HCEC 1CT (cell line): ENCODE measurements around the gene TOR4A.

Experiments
- DNase-seq: peaks from one replicate; pipeline ENCODE4 v3.0.0-alpha.2; 2017

Gene TOR4A

DNA sequence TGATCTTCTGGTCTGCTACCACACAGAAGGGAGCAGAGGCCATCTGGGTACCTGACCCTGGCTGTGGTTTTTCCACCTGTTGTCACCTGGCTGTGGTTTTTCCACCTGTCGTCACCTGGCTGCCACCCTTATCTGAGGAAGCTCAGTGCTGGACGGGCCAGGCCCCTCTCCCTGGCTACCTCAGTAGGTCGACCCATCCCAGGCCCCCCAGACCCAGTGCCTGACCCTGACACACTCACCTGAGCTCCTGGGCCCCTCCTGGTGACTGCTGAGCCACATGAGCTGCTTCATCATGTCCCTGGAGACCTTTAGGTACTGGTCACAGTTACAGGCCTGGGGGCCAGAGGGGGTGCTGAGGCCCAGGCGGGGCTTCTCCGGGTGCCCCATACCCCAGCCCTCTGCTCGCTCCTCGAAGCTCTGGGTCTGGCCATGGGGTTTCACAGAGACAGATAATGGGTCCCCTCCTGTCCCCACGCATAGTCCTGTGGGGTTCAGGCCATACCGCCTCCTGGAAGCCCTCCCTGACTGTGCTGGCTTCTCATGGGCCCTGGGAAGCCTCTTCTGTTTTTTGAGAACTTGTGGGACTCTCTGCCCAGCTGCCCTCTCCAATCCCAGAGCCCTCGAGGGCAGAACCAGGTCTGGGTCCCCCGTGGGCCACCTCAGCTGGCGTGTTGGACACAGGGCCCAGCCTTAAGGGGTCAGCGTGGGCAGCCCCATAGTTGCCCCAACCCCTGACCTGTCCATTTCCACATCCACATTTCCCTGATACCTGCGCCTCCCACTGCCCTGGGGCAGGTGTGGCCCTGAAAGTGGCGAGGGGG is 32.1 kb downstream of the TOR4A start:
- no peak for DNase-seq

DNA sequence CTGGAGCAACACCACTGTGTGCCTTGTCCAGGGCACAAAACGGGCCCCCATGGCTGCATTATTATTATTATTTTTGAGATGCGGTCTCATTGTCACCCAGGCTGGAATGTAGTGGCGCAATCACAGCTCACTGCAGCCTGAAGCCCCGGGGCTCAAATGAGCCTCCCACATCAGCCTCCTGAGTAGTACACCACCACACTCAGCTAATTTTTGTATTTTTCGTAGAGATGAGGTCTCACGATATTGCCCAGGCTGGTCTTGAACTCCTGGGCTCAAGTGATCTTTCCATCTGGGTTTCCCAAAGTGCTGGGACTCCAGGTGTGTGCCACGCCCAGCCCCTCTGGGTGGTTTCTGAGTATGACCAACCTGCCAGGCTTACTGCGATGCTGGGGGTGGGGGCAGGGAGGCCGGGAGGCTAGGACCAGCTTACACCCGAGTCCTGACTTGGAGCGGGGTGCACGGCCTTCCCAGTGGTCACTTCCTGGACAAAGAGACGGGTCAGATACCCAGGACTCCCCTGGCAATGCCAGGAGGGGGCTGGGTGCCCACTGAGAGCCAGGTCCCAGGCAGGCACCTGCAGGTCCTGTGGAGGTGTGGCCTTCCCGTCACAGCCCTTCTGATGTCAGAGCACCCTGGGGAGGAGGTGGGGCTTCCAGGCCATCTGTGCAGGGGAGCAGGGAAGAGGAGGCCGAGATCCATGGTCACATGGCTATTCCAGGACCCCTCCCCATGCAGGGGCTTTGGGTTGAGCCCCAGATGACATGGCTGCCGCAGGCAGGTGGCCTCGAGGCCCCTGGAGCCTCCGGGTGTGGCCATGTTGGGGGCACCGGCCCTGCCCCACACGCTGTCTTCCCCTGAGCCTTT is 32.9 kb downstream of the TOR4A start:
- DNase-seq, result no peak

DNA sequence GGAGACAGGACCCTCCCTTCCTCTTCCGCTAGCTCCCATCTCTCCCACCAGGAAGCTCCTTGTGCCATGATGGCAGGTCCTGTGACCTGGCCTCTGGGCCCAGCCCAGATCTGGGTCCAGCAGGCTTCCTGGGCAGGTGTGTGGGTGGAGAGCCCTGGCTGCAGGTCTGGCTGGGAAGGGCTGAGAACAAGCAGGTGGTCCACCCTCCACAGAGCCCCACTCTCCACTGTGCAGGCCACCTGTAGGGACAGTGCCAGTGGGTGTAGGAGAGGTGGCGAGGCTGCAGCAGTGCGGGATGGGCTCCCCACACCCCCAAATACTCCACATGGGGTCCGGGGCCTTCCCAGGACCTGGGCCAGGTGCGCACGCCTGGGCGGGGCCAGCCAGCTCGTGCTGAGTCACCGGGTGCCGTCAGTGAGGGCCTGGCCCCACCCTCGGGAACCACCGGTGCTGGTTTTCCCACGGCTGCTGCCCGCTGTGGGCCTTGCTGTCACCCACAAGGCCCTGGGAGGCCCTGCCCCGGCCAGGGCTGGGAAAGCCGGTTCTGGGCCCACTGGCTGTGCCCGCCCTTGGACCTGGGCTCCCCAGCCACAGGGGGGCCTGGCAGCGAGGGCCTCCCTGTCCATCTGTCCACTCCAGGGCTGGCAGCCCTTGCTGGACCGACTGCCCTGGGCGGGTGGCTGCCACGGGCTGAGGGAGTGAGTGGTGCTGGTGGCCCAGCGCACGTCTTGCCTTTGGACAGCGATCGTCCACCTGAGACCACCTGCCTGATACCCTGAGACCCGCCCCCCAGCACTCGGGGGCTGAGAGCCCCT is 33.9 kb downstream of the TOR4A start:
- DNase-seq, result no peak

GRCh38 chr9:137311986-137312851 is 34.7 kb downstream of the TOR4A start:
- DNase-seq, result no peak

DNA sequence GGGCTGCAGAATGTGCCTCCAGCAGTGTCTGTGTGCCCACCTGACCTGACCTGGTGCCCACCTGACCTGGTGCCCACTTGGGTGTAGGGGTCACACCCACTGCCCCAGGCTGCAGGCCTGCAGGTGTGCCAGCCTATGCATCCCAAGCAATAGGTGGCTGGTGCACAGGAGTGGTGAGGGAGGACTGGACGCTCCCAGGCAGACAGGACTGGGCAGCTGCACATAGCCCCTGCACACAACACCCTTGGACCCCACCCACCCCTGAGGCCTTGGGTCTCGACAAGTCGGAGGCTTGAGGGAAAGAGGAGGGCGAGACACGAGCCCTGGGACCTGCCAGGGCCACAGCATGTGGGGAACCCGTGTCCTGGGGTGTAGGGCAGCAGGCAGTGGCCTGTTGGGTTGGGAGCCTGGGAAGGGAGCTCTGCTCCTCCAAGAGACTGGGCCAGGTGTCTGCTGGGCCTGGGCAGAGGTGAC is 35.4 kb downstream of the TOR4A start:
- DNase-seq, result no peak

DNA sequence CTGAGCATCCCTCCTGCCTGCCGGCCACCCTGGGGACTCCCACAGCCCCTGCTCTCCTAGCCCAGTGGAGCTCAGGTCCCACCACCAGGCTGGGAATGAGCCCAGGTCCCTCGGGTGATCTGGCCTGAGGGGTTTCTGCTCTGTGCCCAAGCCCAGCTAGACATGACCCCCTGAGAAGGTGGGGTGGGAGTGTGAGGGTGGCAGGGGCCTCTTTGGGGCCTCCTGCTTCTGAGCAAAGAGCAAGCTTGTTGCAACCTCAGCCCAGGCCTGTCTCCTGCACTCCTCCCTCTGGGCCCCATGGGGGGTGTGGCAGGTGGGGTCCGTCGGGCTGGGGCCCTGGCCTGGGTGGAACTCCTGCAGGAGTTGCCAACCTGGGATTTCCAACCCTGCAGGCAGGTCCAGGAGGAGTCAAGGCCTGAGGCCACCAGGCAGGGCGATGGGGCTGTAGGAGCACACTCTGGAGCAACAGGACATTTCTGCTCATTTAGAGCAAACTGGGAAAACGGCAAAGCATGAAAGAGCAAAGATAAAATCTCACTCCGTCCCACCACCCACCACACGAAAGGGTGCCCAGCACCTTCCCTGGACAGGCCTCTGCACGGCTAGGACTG is 35.9 kb downstream of the TOR4A start:
- no peak for DNase-seq

GRCh38 chr9:137313956-137314560 is 36.5 kb downstream of the TOR4A start:
- no peak for DNase-seq

DNA sequence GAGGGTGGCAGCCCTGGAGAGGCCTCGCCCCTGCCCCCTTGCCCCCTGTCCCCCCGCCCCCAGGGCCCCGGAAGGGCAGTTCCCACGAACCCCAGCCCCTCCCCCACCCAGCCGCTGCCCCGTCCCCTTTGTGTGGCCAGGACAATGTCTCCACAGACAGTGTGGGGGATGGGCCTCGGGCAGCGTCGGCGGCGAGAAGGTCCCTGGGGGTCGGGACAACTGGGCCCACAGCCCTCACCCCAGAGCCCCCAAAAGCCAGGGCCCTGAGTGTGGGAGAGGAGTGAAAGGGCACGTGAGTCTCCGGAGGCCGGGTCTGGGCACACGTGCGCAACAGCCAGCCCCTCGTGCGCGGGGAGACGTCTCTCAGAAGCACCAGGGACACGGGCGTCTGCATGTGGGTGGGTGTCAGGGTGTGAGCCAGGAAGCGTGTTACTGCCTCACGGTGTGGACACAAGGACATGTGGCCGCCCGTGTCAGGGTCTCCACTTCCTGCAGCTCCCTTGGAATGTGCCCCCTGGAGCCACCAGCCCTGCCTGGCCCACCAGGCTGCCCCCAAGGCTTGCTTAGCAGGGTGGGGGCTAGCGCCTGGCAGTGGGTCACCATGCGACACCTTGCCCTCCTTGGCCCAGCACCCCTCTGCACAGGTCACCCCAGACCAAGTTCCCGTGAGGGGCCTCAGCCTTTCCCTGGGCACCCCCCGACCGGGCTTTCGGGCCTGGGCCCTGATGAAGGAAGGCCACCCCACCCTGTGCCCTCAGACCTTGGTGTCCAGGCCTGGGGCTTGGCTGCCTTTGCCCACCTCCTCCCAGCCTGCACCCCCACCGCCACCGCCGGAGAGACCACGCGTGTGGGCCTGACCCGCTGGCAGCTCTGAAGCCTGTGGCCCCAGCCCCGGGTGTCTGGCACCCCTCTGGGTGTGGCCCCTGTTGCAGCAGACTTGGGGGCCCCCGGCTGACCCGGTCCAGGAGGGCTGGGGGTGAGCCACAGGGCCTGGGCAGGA is 37.3 kb downstream of the TOR4A start:
- DNase-seq, result no peak

DNA sequence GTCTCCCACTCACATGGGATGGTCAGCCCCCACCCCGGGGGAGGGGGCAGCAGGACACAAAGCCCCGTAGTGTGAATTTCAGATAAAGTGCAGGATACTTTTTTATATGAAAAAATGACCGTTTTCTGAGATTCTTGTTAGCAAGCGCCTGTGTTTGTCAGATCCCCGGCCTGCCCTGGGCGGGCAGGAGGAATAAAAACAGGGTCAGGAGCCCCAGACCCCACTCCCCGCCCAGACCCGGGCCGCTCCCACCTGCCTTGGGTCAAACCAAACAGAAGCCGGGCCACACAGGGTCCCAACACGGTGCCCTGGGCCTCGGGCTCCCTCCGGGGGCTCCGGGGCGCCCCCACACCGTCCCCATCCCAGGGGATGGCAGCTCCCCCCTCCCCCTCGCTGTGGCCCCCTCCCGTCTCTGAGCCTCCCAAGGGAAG is 38.1 kb downstream of the TOR4A start:
- no peak for DNase-seq

GRCh38 chr9:137316012-137316981 is 38.8 kb downstream of the TOR4A start:
- no peak for DNase-seq

DNA sequence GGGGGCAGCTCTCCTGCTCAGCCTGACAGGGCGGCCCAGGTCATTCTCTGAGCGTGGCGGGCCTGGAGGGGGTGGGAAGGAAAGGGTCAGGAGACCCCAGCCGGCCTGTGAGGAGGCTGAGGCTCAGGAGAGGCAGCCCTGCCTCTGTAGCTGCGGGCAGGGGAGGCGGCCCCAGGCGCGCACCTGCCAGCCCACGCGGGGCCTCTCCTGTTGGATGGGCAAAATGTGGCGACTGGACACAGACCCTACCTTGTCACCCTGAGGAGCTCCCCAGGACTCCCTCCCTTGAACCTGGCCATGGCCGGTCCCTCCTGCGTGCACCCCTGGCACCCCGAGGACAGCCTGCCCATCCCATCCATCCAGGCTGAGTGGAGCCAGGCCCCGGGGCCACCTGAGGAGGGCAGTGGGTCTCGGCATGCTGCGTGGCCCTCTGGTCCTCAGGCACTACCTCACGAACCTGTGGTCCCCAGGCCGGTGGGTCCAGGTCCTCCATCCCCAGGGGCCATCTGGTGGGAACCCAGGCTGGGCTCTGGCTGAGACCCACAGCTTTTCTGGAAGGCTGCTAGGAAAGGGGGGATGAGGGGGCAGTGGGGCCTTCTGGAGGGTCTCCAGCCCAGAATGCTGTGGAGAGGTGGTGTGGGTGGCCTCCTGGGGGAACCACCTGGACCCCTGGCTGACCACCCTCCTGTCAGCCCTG is 39.6 kb downstream of the TOR4A start:
- DNase-seq, result no peak

DNA sequence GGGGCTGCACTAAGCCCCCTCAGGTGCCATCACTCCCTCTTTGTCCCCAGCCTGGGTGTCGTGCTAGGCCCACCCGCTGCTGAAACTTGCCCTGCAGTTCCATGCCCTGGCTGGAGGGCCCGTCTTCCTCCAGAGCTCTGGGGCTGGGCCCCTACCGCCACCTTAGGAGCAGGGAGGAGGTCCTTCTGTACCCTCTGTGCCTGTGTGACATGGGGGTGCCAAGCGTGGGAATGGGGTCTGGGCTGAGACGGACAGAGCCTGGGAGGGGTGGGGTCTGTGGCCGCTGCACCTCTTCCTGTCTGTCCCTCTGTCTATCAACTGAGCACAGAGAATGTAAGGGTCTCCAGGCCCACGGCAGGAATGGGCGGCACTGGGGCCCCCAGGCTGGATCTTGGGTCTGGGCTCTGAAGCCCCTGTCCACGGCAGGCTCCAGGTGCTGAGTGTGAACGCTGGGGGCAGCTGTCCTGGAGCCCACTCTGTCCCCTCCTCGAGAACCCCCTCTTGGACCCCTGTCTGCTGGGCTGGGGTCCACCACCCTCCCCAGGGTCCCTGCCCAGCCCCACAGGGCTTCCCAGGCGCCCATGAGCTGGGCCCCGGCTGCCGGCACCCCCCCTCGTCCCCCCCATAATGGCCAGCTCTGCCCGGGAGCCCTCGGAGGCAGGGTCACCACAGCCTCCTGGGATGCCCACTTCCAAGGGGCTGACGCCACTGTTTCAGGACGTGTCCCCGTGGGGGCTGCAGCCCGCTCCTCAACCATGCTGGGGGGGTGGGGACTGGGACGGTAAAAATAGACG is 40.4 kb downstream of the TOR4A start:
- DNase-seq, result no peak

DNA sequence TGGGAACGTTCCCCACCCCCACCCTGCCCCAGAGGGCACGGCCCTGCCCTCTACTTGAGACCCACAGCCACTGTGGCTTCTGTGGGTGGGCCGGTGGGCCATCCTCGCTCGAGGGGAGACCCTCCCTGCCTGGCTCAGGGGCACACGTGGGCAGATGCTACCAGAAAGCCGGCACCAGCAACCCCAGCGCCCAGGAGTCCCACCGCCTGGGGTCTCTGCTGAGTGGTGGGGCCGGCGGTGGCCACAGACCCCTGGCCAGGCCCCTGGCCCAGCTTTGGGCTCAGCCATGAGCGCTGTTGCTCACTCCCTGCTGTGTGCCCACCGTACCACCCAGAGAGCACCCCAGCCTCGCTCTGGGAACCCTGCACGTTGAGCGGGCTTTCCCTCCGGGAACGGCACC is 41.1 kb downstream of the TOR4A start:
- DNase-seq, result no peak

DNA sequence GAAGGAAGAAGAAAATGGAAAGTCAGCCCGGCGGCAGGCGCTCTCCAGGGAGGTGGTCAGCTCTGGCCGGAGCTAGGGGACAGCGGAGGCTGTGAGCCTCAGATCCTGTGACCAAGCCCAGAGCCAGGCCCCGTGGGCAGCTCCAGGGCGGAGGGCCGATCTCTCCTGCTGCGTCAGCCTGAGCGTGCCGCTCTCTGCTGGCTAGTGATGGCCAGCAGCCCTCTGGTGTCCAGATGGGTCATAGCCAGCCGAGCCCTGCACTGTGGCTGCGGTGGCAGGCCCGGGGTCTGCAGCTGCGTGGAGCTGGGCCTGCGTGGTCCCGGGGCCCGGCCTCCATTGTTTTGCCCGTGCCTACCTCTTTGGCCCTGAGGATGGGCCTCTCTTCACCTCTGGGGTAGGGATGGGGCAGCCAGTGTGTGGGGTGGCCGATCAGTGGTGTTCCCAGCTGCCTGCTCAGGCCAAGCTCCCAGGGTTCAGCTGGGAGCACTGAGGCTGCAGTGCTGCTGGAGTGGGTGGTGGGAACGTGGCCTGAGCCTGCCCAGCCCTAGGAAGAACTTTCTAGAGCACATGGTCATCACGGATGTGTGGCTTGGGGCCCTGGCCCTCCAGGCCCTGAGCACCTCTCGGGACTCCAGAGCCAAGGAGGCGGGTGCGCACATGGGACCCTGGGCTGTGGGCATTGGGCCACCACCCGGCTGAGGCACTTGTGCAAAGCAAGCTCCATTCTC is 41.6 kb downstream of the TOR4A start:
- DNase-seq, result no peak

DNA sequence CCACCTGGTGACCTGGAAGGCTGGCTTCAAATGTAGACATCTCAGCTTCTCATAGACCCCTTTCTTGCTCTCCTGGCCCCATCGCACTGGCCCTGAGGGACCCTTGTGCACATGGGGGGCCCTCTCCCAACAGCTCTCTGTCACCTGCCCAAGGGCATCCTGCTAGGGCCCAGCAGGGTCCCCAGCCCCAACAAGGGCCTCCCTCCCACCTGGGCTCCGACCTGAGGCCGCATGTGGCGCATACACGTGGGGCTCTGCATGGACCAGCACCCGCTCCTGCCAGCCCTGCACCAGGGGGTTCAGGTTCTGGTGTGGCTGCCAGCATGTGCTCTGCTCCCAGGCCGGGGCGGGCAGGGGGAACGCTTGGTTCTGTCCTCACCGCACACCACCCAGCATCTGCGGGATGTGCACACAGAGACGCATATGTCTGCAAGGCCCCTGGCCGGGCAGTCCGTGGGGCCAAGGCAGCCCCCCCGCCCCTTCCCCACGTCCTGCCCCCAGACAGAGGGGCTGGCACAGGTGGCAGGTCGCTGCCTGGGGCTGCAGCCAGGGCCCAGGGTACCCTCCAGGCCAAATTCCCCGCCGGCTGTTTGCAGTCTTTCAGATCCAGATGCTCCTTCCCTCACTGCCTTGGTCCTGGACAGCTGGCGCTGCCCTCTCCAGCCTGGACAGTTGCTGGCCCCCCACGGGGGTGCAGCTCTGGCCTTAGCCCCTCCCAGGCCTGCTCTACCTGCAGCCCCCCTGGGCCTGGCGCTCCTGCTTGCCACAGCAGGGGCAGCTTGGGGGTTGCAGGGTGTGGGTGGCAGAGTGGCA is 42.4 kb downstream of the TOR4A start:
- DNase-seq, result no peak
